HEK293 (cell line): ENCODE measurements around the gene SAMD4B.

ENCODE experiments used
- BCL11A ChIP-seq: fragments of 450-650 bp; formaldehyde crosslinking; IDR thresholded peaks from 2 replicates; pipeline ENCODE4 v1.5.1; 2016; ENCODE audit warnings: low read depth, missing biosample characterization, missing genetic modification characterization
- GFI1B ChIP-seq: fragments of 450-650 bp; formaldehyde crosslinking; IDR thresholded peaks from 2 replicates; pipeline ENCODE4 v1.5.1; 2016; ENCODE audit warnings: missing biosample characterization, missing genetic modification characterization
- GLIS1 ChIP-seq: fragments of 450-650 bp; formaldehyde crosslinking; IDR thresholded peaks from 2 replicates; pipeline ENCODE4 v1.5.1; 2016; ENCODE audit warnings: missing biosample characterization, missing genetic modification characterization
- KLF8 ChIP-seq: fragments of 450-650 bp; formaldehyde crosslinking; IDR thresholded peaks from 2 replicates; pipeline ENCODE4 v1.5.1; 2016; ENCODE audit warnings: missing biosample characterization, missing genetic modification characterization
- SP3 ChIP-seq: fragments of 450-650 bp; formaldehyde crosslinking; IDR thresholded peaks from 2 replicates; pipeline ENCODE4 v1.5.1; 2016; ENCODE audit warnings: missing biosample characterization, missing genetic modification characterization
- SP7 ChIP-seq: fragments of 450-650 bp; formaldehyde crosslinking; IDR thresholded peaks from 2 replicates; pipeline ENCODE4 v1.5.1; 2016; ENCODE audit warnings: missing biosample characterization, missing genetic modification characterization
- ZBTB1 ChIP-seq: fragments of 450-650 bp; formaldehyde crosslinking; IDR thresholded peaks from 2 replicates; pipeline ENCODE4 v1.5.1; 2016; ENCODE audit warnings: missing biosample characterization, missing genetic modification characterization
- ZBTB7A ChIP-seq: fragments of 450-650 bp; formaldehyde crosslinking; IDR thresholded peaks from 2 replicates; pipeline ENCODE4 v1.5.1; 2016; ENCODE audit warnings: low read depth, missing biosample characterization, missing genetic modification characterization
- ZBTB8A ChIP-seq: fragments of 450-650 bp; formaldehyde crosslinking; IDR thresholded peaks from 2 replicates; pipeline ENCODE4 v1.5.1; 2016; ENCODE audit warnings: missing biosample characterization, missing genetic modification characterization
- ZNF155 ChIP-seq: fragments of 450-650 bp; formaldehyde crosslinking; IDR thresholded peaks from 2 replicates; pipeline ENCODE4 v1.5.1; 2016; ENCODE audit warnings: missing biosample characterization, missing genetic modification characterization
- ZNF350 ChIP-seq: fragments of 450-650 bp; formaldehyde crosslinking; IDR thresholded peaks from 2 replicates; pipeline ENCODE4 v1.5.0; 2017; ENCODE audit warnings: missing biosample characterization, mild to moderate bottlenecking, missing genetic modification characterization
- ZNF530 ChIP-seq: fragments of 450-650 bp; formaldehyde crosslinking; IDR thresholded peaks from 2 replicates; pipeline ENCODE4 v1.5.1; 2016; ENCODE audit warnings: low read depth, missing biosample characterization, missing genetic modification characterization
- ZNF600 ChIP-seq: fragments of 450-650 bp; formaldehyde crosslinking; IDR thresholded peaks from 2 replicates; pipeline ENCODE4 v1.5.1; 2016; ENCODE audit warnings: missing biosample characterization, missing genetic modification characterization
- ZNF837 ChIP-seq: fragments of 450-650 bp; formaldehyde crosslinking; IDR thresholded peaks from 2 replicates; pipeline ENCODE4 v1.5.1; 2016; ENCODE audit warnings: missing biosample characterization, missing genetic modification characterization
- ZSCAN23 ChIP-seq: fragments of 450-650 bp; formaldehyde crosslinking; IDR thresholded peaks from 2 replicates; pipeline ENCODE4 v1.5.1; 2016; ENCODE audit warnings: missing biosample characterization, missing genetic modification characterization
- TF ChIP-seq, protein P1 (sequence below): fragments of 450-650 bp; formaldehyde crosslinking; IDR thresholded peaks from 2 replicates; pipeline ENCODE4 v1.5.1; 2016; ENCODE audit warnings: missing biosample characterization, missing genetic modification characterization
- TF ChIP-seq, protein P2 (sequence below): sonication (generic); formaldehyde crosslinking; IDR thresholded peaks from 2 replicates; pipeline ENCODE4 v1.8.1; 2022; ENCODE audit warnings: mild to moderate bottlenecking, moderate library complexity, missing genetic modification reagents
- TF ChIP-seq, protein P3 (sequence below): fragments of 450-650 bp; formaldehyde crosslinking; IDR thresholded peaks from 2 replicates; pipeline ENCODE4 v1.5.1; 2017; ENCODE audit warnings: missing biosample characterization, missing genetic modification characterization
- TF ChIP-seq, protein P4 (sequence below): IDR thresholded peaks from 2 replicates; pipeline ENCODE4 v1.6.1; 2011; ENCODE audit warnings: mild to moderate bottlenecking, low read depth, low read length, borderline replicate concordance
- TF ChIP-seq, protein P5 (sequence below): fragments of 450-650 bp; formaldehyde crosslinking; IDR thresholded peaks from 2 replicates; pipeline ENCODE4 v1.5.1; 2016; ENCODE audit warnings: missing biosample characterization, missing genetic modification characterization

SAMD4B gene

DNA sequence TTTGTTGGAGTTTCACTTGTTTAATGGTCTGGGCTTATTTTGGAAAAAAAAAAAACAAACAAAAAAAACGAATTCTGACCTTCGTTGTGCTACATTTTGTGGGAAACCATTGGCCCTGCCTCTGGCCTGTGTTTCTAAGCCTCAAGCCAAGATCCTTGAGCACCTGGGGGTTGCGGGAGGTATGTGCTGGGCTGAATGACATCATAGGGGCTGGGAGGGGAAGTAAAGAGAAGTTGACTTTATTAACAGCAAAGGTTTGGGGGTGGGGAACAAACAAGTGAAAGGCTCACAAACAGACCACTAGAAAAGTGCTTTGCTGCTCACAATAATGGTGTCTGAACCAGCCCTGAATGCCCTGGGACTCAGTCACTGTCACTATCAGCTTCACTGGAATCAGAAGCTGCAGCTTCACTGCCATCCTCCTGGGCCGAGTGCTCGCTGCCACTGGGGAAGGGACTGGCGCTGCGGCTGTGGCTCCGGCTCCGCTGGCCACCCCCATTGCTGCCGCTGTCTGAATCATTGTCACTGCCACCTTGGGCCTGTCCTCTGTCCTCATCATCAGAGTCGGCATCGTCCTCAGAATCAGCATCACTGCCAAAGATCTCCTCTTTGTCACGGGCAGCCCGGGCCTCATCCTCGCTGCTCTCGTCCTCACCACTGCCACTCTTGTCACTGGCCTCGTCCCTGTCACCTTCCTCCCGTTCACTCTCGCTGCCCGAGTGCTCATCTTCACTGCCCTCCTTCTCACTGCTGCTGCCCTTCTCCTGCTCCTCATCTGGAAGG, 43.6 kb downstream of the SAMD4B start (continued):
- TF ChIP-seq, protein P1, sequence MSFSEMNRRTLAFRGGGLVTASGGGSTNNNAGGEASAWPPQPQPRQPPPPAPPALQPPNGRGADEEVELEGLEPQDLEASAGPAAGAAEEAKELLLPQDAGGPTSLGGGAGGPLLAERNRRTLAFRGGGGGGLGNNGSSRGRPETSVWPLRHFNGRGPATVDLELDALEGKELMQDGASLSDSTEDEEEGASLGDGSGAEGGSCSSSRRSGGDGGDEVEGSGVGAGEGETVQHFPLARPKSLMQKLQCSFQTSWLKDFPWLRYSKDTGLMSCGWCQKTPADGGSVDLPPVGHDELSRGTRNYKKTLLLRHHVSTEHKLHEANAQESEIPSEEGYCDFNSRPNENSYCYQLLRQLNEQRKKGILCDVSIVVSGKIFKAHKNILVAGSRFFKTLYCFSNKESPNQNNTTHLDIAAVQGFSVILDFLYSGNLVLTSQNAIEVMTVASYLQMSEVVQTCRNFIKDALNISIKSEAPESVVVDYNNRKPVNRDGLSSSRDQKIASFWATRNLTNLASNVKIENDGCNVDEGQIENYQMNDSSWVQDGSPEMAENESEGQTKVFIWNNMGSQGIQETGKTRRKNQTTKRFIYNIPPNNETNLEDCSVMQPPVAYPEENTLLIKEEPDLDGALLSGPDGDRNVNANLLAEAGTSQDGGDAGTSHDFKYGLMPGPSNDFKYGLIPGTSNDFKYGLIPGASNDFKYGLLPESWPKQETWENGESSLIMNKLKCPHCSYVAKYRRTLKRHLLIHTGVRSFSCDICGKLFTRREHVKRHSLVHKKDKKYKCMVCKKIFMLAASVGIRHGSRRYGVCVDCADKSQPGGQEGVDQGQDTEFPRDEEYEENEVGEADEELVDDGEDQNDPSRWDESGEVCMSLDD (tag by site-specific recombination), result peak; percentile 13; the same call in 1 of the 2 replicates
- 0 out of 2 replicates have a peak, but pooled peaks have one; percentile 14 for TF ChIP-seq ZNF837
- peak; percentile 69; the same call in 1 of the 2 replicates for TF ChIP-seq ZNF600 (tag by site-specific recombination)
- TF ChIP-seq ZBTB7A, result no peak
- no peak for TF ChIP-seq ZNF350 (tag by site-specific recombination)
- no peak for TF ChIP-seq ZBTB1 (tag by site-specific recombination)
- TF ChIP-seq BCL11A (tag by site-specific recombination), result 0 out of 2 replicates have a peak, but pooled peaks have one; percentile 37
- TF ChIP-seq ZBTB8A (tag by site-specific recombination), result no peak
- no peak for TF ChIP-seq GFI1B (tag by site-specific recombination)
- TF ChIP-seq ZNF155 (tag by site-specific recombination), result no peak
- no peak for TF ChIP-seq KLF8 (tag by site-specific recombination)
- TF ChIP-seq, protein P2, sequence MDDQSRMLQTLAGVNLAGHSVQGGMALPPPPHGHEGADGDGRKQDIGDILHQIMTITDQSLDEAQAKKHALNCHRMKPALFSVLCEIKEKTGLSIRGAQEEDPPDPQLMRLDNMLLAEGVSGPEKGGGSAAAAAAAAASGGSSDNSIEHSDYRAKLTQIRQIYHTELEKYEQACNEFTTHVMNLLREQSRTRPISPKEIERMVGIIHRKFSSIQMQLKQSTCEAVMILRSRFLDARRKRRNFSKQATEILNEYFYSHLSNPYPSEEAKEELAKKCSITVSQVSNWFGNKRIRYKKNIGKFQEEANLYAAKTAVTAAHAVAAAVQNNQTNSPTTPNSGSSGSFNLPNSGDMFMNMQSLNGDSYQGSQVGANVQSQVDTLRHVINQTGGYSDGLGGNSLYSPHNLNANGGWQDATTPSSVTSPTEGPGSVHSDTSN (CRISPR knock-in tag), result no peak
- no peak for TF ChIP-seq ZSCAN23
- no peak for TF ChIP-seq SP7 (tag by site-specific recombination)
- TF ChIP-seq, protein P3, sequence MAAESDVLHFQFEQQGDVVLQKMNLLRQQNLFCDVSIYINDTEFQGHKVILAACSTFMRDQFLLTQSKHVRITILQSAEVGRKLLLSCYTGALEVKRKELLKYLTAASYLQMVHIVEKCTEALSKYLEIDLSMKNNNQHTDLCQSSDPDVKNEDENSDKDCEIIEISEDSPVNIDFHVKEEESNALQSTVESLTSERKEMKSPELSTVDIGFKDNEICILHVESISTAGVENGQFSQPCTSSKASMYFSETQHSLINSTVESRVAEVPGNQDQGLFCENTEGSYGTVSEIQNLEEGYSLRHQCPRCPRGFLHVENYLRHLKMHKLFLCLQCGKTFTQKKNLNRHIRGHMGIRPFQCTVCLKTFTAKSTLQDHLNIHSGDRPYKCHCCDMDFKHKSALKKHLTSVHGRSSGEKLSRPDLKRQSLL, result 0 out of 2 replicates have a peak, but pooled peaks have one; percentile 16
- TF ChIP-seq, protein P4, sequence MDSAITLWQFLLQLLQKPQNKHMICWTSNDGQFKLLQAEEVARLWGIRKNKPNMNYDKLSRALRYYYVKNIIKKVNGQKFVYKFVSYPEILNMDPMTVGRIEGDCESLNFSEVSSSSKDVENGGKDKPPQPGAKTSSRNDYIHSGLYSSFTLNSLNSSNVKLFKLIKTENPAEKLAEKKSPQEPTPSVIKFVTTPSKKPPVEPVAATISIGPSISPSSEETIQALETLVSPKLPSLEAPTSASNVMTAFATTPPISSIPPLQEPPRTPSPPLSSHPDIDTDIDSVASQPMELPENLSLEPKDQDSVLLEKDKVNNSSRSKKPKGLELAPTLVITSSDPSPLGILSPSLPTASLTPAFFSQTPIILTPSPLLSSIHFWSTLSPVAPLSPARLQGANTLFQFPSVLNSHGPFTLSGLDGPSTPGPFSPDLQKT, result no peak
- TF ChIP-seq, protein P5, sequence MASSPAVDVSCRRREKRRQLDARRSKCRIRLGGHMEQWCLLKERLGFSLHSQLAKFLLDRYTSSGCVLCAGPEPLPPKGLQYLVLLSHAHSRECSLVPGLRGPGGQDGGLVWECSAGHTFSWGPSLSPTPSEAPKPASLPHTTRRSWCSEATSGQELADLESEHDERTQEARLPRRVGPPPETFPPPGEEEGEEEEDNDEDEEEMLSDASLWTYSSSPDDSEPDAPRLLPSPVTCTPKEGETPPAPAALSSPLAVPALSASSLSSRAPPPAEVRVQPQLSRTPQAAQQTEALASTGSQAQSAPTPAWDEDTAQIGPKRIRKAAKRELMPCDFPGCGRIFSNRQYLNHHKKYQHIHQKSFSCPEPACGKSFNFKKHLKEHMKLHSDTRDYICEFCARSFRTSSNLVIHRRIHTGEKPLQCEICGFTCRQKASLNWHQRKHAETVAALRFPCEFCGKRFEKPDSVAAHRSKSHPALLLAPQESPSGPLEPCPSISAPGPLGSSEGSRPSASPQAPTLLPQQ (tag by site-specific recombination), result 0 out of 2 replicates have a peak, but pooled peaks have one; percentile 9
- no peak for TF ChIP-seq ZNF530 (tag by site-specific recombination)
- no peak for TF ChIP-seq SP3 (tag by site-specific recombination)
- peak; percentile 43 for TF ChIP-seq GLIS1 (tag by site-specific recombination)
